Stomach (tissue), 9 donors: Measurements from ENCODE around the gene NCAPD2. TPM values are rescaled to one million over a fixed set of nuclear protein-coding genes. Genes with fewer than 3 reads are reported as not detected.
A peak's percentile ranks its signal among the peaks of the same experiment; 100 is the strongest.

Experiments used
- DNase-seq, 2 donors: peaks; one replicate each; pipeline versions ENCODE4 v3.0.0 to v3.0.0-alpha.2; 2013 to 2019
- H3K27ac ChIP-seq, 5 donors: fragments of 200-600 bp in 4 of 5; sonication (generic) in 4 of 5; one replicate each; pipeline ENCODE4 v1.5.1; 2013 to 2019; ENCODE audit warnings: mild to moderate bottlenecking in 1 of 5, moderate library complexity in 1 of 5
- H3K27me3 ChIP-seq, 3 donors: fragments of 200-600 bp; sonication (generic); one replicate each; pipeline ENCODE4 v1.5.1; 2017 to 2019; ENCODE audit warnings: mixed run types in 1 of 3
- H3K36me3 ChIP-seq, 4 donors: fragments of 200-600 bp; sonication (generic); 1 replicate in 3 of 4; 2 replicates in 1 of 4; pipeline ENCODE4 v1.5.1; 2016 to 2019
- H3K4me1 ChIP-seq, 4 donors: fragments of 200-600 bp; sonication (generic); one replicate each; pipeline ENCODE4 v1.5.1; 2016 to 2019
- H3K4me3 ChIP-seq, 4 donors: fragments of 200-600 bp; sonication (generic) in 3 of 4; one replicate each; pipeline ENCODE4 v1.5.1; 2016 to 2019; ENCODE audit warnings: mild to moderate bottlenecking in 1 of 4
- H3K9me3 ChIP-seq, 4 donors: fragments of 200-600 bp; sonication (generic); one replicate each; pipeline ENCODE4 v1.5.1; 2016 to 2019
- CTCF ChIP-seq, 7 experiments: fragments of 450-650 bp in 4 of 7; fragments of 200-600 bp in 3 of 7; sonication (generic) in 3 of 7; IDR thresholded peaks; one replicate each; pipeline ENCODE4 v1.5.1; 2016 to 2019; ENCODE audit warnings: antibody characterized with exemption in 7 of 7, control low read depth in 2 of 7, mild to moderate bottlenecking in 1 of 7
- EP300 ChIP-seq: sonication (generic); formaldehyde crosslinking; IDR thresholded peaks from one replicate; pipeline ENCODE4 v1.6.1; 2017; ENCODE audit warnings: antibody characterized with exemption
- POLR2A ChIP-seq, 4 donors: fragments of 450-650 bp; IDR thresholded peaks; one replicate each; pipeline ENCODE4 v1.6.1; 2016; ENCODE audit warnings: antibody characterized with exemption in 4 of 4, control low read depth in 2 of 4, mild to moderate bottlenecking in 1 of 4, moderate library complexity in 1 of 4
- POLR2AphosphoS5 ChIP-seq, 3 donors: sonication (generic); formaldehyde crosslinking; IDR thresholded peaks; one replicate each; pipeline ENCODE4 v1.6.1; 2016; ENCODE audit warnings: antibody characterized with exemption in 3 of 3
- WGBS, 5 donors: extraction: QIAGEN DNeasy Blood & Tissue Kit in 3 of 5; methylation state at CpG; one replicate each; pipeline versions ENCODE4 v1.1.5 to v1.1.7; 2013 to 2018; 5-methylcytosine and 5-hydroxymethylcytosine counted together
- intact Hi-C: fragments of 100-400 bp; cut with DNase I; formaldehyde crosslinking; loops from one replicate; pipeline ENCODE4 v1.15.1; 2023; ENCODE audit warnings: low total_unique reads
- polyA plus RNA-seq, 3 donors: library from polyadenylated mRNA; stranded (reverse); fragments of 200-250 nt; gene quantifications; one replicate each; pipeline ENCODE4 v1.2.3, GENCODE V29; 2013
- total RNA-seq, 5 donors: library from RNA; depleted of rRNA; stranded (reverse); fragments of >200 nt; gene quantifications; one replicate each; pipeline versions ENCODE4 v1.1.0 to v1.2.3, GENCODE V29; 2014 to 2016
- donor health status: healthy with polysubstance abuse.
- donor health status: Bipolar disorder and iron deficiency.
- donor health status: healthy.

The NCAPD2 gene
- total and polyA plus RNA-seq, 8 donors = 8.3 to 105 (median 17.6) TPM

DNA sequence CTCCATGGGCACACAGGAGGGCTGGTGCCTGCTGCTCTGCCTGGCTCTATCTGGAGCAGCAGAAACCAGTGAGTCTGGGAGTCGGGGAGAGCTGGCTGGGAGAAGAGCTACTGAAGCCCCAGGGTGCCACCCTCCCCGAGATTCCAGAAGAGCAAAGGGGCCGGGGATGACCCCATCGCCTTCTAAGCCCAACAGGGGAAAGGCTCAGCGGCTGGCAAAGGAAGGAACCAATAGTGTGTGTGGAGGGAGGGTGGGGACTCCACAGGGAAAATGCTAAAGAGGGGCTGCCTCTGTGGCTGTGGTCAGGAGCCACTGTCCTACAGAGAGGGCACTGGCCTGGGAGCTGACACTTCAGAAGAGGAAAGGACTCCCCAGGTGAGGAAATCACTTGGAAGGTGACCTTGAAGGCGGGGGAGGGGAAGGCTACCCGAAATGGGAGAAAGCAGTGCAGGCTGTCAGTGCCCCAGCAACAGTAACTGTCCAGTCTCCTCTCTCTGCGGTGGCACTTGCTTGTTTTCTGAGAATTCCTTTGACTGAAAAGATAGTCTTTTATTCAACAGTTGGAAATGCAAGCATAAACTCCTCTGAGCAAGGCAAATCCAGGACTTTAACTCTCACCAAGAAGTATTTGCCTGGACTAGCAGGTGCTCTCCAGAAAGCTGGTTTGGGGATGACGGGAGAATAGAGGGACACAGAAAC lies 41.5 kb upstream of the NCAPD2 start:
- Histone ChIP-seq H3K36me3 (peaks cover 22 to 49% (median 45%) of the 10 kb centered on the region in 4 donors), H3K27me3 (no peaks in the 10 kb centered on the region), H3K9me3 (no peaks in the 10 kb centered on the region), H3K4me1 (peaks cover 20 to 49% (median 39%) of the 10 kb centered on the region in 4 donors), H3K27ac (peak overlapping the region; percentile 89 to 98 (median 97)), H3K4me3 (peak overlapping the region; percentile 62 to 73 (median 66))
- 2 to 4% (median 4%) methylated on average over 9 of the region's 9 CpGs for WGBS, 5 donors
- peak; percentile 50 to 72 for DNase-seq
- TF ChIP-seq CTCF (IDR thresholded peaks at IDR 0.05) = no peak
- TF ChIP-seq POLR2AphosphoS5 (IDR thresholded peaks at IDR 0.05) = no peak
- no peak for TF ChIP-seq EP300
- no peak for TF ChIP-seq POLR2A (IDR thresholded peaks at IDR 0.05)
- intact Hi-C loops = no loop called here

DNA sequence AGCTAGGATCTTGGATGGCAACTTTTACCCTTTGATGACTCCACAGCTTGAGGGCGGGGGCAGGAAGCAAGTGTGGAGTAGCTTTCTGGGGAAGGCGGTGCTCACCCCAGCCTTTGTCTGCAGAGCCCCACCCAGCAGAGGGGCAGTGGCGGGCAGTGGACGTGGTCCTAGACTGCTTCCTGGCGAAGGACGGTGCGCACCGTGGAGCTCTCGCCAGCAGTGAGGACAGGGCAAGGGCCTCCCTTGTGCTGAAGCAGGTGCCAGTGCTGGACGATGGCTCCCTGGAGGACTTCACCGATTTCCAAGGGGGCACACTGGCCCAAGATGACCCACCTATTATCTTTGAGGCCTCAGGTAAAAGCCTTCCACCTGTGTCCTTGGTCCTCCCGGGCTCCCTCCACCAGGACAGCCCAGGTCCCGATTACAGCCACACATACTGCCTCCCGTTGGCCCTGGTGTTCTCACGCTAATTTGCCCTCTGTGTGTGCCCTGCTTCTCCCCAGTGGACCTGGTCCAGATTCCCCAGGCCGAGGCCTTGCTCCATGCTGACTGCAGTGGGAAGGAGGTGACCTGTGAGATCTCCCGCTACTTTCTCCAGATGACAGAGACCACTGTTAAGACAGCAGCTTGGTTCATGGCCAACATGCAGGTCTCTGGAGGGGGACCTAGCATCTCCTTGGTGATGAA lies 40.8 kb upstream of the NCAPD2 start:
- Histone ChIP-seq H3K27ac (peak overlapping the region; percentile 89 to 98 (median 97)), H3K4me3 (peak overlapping the region; percentile 62 to 73 (median 66)), H3K4me1 (peaks cover 20 to 49% (median 39%) of the 10 kb centered on the region in 4 donors), H3K27me3 (no peaks in the 10 kb centered on the region), H3K9me3 (no peaks in the 10 kb centered on the region), H3K36me3 (peaks cover 29 to 49% (median 46%) of the 10 kb centered on the region in 4 donors)
- DNase-seq = peak; percentile 52 to 76
- intact Hi-C loops = no loop called here
- 11 to 42% (median 25%) methylated on average over 7 to 17 of the region's 17 CpGs for WGBS, 5 donors
- TF ChIP-seq EP300 = no peak
- TF ChIP-seq CTCF (IDR thresholded peaks at IDR 0.05) = no peak
- TF ChIP-seq POLR2A (IDR thresholded peaks at IDR 0.05) = no peak
- peak in 2 of 3 donors; percentile 45 to 69 for TF ChIP-seq POLR2AphosphoS5 (IDR thresholded peaks at IDR 0.05)

DNA sequence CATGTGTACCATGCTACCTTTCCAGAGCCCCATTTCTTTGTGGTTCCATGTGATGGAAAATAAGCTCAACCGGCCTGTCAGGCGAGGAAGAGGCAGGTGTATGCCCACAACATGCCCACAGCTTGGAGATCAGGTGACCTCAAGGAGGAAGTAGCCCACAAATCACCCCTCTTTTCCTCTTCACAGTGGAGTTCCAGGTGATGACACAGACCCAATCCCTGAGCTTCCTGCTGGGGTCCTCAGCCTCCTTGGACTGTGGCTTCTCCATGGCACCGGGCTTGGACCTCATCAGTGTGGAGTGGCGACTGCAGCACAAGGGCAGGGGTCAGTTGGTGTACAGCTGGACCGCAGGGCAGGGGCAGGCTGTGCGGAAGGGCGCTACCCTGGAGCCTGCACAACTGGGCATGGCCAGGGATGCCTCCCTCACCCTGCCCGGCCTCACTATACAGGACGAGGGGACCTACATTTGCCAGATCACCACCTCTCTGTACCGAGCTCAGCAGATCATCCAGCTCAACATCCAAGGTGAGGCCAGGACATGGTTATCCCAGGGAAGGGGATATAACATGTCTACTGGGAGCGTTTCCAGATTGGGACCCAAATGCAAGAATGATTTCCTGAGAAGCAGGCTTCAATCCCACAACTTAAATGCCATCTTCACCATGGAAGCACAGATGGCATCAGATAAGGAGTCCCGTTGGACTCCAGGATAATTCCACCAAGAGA lies 36.5 kb upstream of the NCAPD2 start:
- peaks cover 9 to 41% (median 24%) of the 10 kb centered on the region in 4 donors for H3K4me1 ChIP-seq
- no peak overlapping the region for H3K4me3 ChIP-seq
- no peaks in the 10 kb centered on the region for H3K9me3 ChIP-seq
- peaks cover 68 to 90% (median 87%) of the 10 kb centered on the region in 4 donors for H3K36me3 ChIP-seq
- intact Hi-C loops = no loop called here
- no peaks in the 10 kb centered on the region for H3K27me3 ChIP-seq
- no peak overlapping the region for H3K27ac ChIP-seq
- TF ChIP-seq EP300 (no peak), CTCF (IDR thresholded peaks at IDR 0.05) (no peak), POLR2AphosphoS5 (IDR thresholded peaks at IDR 0.05) (no peak), POLR2A (IDR thresholded peaks at IDR 0.05) (no peak)
- no peak for DNase-seq
- 86 to 92% (median 89%) methylated on average over 10 to 12 of the region's 12 CpGs for WGBS, 5 donors
